DMS153 treated with DMSO at 0.1 percent for 48 hours (cell line): ENCODE results near the gene LRRTM4.

Experiments used
- DNase-seq: peaks from one replicate; lab custom pipeline; 2025; ENCODE audit not compliant: unreplicated experiment; lab: John Stamatoyannopoulos, UW

The LRRTM4 gene

DNA sequence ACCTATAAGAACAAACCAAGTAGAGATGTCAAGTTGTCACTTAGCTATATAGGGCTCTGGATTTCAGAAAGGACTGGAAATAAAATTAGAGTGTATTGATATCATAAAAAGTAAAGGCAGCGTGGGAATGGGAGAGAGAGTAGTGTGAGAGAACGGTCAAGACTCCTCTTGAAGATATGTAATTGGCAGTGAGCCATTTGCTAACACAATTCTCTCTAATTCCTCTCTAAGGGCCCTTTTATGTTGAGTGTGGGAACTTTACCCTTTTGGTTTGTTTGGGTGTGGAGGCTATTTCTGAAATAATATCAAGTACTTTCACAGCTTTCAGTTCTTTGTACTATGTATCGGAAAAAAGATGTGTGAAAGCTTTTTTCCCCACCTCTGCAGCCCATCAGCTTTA is 196.8 kb downstream of the LRRTM4 start:
- no peak for DNase-seq

DNA sequence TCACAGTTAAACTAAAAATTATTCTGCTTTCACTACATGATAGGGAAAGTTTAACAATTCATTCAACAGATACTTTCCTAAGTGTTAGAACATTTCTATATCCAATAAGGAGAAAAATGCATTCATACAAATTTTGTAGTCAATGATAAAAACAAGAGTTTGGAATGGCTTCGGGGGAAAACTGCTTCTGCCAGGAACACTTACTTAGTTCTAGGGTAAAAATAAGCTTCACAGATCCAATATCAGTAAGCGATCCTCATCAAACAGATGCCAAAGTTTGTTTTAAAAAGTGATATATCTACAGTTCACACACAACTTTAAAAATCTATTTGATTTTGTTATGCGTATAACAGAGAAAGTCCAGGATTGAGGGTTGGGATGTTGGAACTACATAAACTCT is 199.7 kb downstream of the LRRTM4 start:
- no peak for DNase-seq

DNA sequence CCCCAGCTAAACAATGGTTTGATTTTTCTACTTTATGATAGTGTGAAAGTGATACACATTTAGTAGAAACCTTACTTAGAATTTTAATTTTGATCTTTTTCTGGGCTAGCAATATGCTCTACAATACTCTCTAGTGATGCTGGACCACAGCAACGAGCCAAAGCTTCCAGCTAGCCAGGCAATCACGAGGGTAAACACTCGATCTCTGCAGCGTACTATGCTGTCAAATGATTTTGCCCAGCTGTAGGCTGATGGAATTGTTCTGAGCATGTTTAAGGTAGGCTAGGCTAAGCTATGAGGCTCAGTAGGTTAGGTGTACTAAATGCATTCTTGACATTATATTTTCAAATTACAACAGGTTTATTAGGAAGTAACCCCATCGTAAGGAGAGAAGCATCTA is 207.5 kb downstream of the LRRTM4 start:
- no peak for DNase-seq

DNA sequence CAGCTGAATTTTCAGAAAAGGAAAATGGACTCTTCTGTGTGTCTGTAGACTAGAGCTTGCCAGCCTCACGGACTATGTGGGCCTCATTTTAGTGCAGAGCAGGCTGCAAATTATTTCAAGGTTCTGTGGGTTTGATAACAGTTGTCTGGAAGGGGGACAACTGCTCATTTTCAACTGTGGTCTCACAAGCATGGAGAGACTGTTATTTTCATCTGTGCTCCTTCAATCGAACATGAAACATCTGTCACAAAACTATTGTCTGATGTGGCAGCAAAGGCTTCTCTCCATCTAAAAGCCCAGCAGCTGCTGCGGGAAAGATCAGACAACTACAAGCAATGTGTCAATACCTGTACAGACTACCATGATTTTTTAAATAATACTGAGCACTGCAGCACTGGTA is 211.8 kb downstream of the LRRTM4 start:
- no peak for DNase-seq

DNA sequence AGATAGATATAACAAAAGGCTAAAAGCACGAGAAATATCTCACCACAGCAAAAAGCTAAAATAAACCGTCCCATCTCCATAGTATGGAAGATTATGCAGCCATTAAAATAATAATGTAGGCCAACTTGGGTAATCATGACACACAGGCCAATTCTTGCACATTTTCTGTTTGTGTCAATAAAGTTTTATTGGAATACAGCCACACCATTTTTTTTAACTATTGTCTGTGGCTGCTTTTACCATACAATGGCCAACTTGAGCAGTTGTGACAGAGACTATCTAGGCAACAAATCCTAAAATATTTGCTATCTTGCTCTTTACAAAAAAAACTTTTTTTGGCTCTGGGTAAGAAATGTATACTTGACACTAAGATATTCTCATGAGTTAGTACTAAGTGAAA is 212.5 kb downstream of the LRRTM4 start:
- no peak for DNase-seq

DNA sequence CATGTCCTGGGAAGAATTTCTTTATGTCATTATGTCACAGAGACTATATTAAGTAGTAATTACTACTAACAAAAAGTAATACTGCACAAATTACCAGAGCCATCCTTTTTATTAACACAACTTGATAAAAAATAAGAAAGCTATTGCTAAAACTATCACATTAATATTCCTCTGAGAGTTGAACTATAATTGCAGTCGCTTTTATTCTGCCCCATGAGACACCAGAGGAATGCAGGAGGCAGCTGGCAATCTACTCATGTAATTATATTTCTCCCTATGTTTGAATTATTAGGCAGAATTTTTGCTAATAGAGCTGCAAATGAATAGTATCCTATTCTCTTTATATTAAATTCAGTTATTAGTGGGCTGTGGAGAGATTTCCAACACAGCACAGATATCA is 220.7 kb downstream of the LRRTM4 start:
- DNase-seq, result no peak

DNA sequence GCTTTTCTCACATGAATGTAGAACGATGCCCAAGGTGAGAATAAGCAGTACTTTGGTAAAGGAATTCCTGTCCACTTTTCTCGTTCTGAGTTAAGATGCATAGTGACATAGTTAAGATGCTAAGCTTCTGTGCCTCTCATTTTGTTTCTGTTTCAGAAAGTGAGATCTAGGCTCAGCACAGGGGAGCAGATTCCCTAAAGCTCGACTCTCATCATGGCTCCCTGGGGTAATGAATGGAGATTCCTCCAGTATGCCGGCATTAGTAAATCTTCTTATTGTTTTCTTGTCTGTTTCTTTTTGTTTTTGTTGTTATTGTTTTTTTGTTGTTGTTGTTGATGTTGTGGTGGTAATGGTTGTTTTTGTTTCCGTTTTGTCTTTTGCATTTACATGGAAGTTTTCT is 225.4 kb downstream of the LRRTM4 start:
- DNase-seq, result no peak

GRCh38 chr2:77294474-77294873 is 227.7 kb downstream of the LRRTM4 start:
- DNase-seq, result no peak

- no peak for DNase-seq
Measured at GRCh38 chr2:77284353-77284752, 237.8 kb downstream of the LRRTM4 start.

DNA sequence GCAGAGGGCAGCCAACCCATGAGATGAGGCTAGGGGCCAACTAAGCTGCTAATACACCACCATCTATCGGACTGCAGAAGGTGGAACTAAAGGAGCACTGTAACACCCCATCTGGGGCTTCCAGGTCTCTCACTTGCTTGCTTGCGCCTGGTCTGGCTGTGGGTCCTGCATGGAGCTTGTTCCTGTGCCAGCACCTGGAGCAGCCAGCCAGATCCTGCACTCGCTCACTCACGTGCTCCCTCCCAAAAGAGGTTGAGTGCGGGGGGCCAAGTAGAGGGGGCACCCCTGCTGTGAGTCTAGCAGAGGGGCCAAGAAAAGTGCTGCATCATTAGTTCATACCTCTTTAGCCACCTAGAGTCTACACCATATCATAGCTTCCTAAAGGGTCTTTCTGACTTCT is 250.9 kb downstream of the LRRTM4 start:
- no peak for DNase-seq

DNA sequence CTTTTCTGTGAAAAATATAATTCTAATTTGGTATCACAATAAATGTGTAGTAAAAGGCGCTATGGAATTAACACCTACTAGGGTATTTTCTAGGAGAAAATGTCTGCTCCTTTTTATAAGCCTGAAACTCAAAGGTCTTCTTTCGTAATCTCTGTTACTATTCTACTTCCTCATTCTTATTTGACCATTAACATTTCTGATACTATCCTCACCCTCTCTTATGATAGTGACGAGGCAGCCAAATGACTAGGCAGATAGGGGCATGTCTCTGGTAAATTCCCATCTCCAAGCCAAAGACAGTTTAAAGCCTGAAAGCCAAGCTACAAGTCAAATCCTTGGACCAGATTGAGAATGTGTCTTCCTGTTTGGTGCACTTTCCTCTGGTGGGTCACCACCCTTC is 251.7 kb downstream of the LRRTM4 start:
- DNase-seq, result no peak

GRCh38 chr2:77268626-77269025 is 253.6 kb downstream of the LRRTM4 start:
- DNase-seq, result no peak

DNA sequence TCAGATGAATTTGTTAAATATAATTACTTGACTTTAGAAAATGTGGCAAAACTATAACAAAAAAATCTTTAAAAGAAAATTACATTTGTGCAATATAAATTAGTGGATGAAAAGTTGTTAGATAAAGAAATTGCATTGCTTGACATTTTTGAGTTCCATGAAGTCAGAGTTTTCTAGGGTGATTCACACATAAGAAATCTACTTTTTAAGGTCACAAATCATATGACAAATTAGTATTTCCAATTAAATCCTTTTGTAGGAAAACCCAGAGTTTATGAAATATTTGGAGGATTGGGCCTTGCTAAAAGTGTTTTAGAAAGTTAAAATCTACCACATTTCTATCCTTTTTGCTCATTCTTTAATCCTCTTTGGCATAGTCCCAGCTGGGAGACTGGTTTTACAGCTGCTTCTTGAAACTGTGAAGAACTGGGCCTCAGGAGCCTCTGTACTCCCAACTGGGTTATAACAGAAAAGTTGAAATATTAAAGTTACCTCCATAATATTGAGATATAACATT is 289.2 kb downstream of the LRRTM4 start:
- DNase-seq, result no peak

GRCh38 chr2:77228391-77228790 is 293.8 kb downstream of the LRRTM4 start:
- DNase-seq, result no peak

DNA sequence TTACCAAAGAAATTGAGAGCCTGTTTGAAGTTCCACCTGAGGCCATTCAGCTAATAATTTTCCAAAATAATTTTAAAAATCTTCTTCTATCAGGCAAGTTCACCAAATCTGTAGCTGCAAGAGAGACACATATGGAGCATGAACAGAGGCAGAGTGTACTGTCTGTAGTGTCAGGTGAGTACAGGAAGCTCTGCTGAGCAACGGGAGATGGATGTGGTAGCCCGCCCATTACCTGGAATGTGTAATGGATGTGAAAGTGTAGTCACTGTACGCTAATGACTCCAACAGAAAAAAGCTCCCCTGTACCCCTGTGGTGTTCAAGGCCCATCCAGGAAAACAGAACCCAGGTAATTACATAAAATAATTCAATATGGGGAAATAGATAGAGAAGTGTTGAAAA is 311.5 kb downstream of the LRRTM4 start:
- DNase-seq, result no peak

DNA sequence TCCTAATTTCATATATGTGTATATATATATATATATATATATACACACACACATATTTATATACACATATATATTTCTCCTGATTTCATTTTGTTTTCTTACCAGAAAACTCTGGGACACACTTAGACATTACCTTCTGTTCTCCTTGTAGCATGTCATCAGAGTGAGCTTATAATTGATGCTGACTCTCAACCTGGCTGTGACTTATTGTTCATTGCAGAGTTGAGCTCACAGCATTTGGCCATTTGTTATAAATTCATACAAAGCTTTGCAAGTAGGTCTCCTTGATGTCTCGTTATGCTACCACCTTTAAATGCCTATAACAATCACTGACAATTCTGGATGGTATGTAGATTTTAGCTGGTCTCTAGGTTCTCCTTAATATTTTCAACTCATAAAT is 314.8 kb downstream of the LRRTM4 start:
- no peak for DNase-seq

- no peak for DNase-seq
Measured at GRCh38 chr2:77201755-77202154, 320.4 kb downstream of the LRRTM4 start.

DNA sequence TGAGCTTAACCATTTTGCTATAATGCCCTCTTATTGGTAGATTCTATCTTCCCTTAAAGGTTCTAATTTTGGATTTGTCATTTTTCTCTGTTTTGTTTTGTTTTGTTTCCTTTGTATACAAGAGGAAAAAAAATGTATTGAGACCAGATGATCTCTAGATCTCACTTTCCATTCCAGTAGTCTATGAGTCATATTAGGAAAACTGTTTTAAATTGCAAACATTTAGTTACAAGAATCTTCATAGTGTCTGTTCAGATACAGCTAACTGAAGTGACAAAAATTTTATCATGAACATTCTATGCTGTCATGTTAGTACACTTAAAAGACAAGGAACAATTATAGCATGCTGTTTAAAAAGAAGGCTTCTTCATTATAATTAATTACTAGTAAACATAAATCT is 322.8 kb downstream of the LRRTM4 start:
- no peak for DNase-seq

DNA sequence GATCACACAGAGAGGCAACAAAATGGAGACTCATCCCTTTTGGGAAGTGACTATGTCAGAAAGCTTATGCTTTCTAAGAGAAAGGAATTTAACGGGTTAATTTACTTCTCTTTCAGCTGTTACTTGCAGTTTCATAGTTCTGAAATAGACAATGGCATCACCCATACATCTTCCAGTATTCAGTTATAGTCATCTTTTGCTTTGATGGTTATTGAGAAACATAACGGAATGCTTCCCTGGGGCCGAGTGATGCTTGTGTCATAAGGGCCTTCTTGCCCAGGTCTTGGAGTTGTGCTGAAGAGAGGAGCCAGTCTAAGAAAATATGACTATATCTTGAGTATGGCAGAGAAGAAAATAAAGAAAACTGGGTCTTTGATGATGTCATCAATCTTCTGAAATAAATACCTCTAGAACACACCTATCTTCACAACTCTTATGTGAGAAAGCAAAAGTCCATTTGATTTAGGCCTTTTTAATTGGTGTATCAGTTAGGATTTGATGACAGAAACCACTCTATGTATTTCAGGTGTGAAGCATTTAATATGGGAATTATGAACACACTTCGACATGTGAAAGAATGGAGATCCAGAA is 328.2 kb downstream of the LRRTM4 start:
- DNase-seq, result no peak

DNA sequence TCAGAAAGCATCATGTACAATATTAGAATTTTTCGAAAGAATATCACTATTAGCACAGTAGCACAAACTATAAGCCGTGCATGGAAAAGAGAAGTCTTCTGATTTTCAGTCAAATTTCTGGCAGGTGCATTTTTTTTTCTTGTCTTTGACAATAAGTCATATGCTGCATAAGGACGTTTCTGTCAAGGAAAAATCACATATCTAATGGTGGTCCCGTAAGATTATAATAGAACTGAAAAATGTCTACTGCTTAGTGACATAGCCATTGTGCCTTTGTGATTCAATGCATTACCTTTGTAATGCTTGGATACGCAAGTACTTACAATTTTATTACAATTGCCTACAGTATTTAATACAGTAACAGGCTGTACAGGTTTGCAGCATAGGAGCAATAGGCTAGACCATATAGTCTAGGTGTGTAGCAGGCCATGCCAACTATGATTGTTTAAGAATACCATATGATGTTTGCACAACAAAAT is 329.3 kb downstream of the LRRTM4 start:
- DNase-seq, result no peak

DNA sequence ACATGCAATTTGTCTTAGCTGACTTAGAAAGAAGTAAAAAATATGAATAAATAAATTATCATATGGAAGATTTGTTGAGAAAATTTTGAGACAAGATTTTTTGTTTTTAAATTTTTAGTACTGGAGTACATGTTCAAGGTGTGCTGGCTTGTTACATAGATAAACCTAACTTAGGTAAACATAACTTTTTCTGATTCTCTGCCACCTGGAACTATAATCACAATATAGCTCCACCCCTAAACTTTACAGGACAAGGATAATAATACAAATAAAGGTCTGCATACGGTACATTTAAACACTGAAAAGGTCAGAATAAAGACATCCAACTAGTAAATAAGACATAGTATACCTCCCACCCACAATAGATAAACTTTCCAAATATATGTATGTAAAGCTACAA is 330.5 kb downstream of the LRRTM4 start:
- no peak for DNase-seq

GRCh38 chr2:77190721-77191346 is 331.3 kb downstream of the LRRTM4 start:
- no peak for DNase-seq

DNA sequence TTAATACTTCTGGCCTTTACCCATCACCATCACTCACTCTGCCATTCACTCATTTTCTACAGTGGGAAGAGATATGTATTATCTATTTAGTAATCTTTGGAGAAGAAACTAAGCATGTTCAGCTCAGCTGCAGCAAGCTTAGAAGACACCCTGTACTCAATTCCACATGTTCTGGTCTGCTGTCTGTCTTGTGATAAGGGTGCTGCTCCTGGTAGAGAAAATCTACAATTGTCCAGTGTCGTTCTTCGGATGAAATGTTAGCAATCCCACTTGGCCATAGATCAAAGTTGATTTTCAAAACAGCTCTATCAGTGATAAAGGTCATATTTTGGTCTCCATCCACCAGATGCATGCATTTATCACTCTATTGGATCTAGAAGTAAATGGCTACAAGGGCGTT is 337.1 kb downstream of the LRRTM4 start:
- no peak for DNase-seq
